ENCODE data around the gene JCAD.
"Not testable (repeated sequence)": the region's sequence is repeated elsewhere in the genome, so short reads cannot be mapped to it uniquely, and the experiment has no call there.

The JCAD gene

DNA sequence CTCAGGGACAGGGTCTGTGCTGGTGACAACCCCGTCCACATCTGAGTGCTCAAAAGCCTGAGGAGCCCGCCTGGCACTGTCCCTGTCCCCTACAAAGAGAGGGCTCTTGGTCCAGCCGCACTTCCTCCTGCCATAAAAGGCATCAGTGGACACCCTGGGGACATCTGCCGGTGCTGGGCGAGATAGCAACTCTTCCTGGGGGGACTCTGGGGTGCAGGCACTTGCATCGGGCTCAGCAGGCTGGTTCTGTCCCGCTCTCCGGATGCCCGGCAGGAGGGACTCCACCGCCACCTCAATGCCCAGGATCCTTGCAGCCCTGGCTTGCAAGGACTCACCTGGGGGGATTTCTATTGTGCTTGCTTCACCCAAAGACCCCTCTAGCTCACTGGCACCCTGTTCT lies 32.8 kb downstream of the JCAD start:
- Histone ChIP-seq H3K4me3 (ENCODE audit: low read length) (no peak overlapping the region), H3K36me3 (ENCODE audit: control insufficient read depth, insufficient read depth, low read length) (no peaks in the 10 kb centered on the region)

DNA sequence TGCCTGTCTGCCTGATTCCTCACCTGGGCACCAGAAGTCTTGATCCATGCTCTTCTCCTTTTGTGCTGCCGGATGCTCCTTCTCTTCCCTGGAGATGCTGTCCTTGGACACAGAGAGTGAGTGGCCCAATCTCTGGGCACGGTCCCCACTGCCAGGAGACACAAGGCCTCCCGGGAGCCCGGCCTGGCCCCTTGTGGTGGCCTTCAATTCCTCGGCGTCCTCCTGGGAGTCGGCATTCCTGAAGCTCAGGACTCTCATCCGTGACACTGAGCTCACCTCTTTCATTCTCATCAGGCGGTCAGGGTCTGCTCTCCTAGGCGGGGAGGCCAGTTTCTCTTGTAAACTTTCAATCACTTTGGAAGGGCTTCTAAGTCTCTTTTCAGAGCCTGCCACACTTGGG lies 33.3 kb downstream of the JCAD start:
- Histone ChIP-seq H3K27me3 (ENCODE audit: control insufficient read depth, insufficient read depth, low read length) (no peaks in the 10 kb centered on the region), H3K9ac (ENCODE audit: low read length) (no peak overlapping the region), H3K27ac (ENCODE audit: low read depth, low read length) (no peak overlapping the region), H3K4me3 (ENCODE audit: low read length) (no peak overlapping the region), H3K4me1 (ENCODE audit: control insufficient read depth, insufficient read depth, low read length) (peaks cover 36% of the 10 kb centered on the region), H3K36me3 (ENCODE audit: control insufficient read depth, insufficient read depth, low read length) (no peaks in the 10 kb centered on the region)

More for the DNA sequence above, 32.8 kb downstream of the JCAD start:
- no peaks in the 10 kb centered on the region for H3K27me3 ChIP-seq (ENCODE audit: control insufficient read depth, insufficient read depth, low read length)
- peaks cover 36% of the 10 kb centered on the region for H3K4me1 ChIP-seq (ENCODE audit: control insufficient read depth, insufficient read depth, low read length)
- H3K9ac ChIP-seq (ENCODE audit: low read length): no peak overlapping the region
- H3K27ac ChIP-seq (ENCODE audit: low read depth, low read length): peak overlapping the region; percentile 85

DNA sequence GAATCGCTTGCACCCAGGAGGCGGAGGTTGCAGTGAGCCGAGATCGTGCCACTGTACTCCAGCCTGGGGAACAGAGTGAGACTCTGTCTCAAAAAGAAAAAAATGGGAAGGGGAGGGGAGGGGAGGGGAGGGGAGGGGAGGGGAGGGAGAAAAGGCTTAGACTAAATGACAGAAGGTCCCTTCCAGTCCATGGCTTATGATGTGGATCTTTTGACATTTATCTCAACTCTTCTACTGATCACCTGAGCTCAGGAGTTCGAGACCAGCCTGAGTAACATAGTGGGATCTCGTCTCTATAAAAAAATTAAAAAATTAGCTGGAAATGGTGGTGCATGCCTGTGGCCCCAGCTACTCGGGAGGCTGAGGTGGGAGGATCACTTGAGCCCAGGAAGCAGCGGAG lies 34.0 kb downstream of the JCAD start:
- H3K4me3 ChIP-seq (ENCODE audit: low read length); H3K36me3 ChIP-seq (ENCODE audit: control insufficient read depth, insufficient read depth, low read length); H3K27ac ChIP-seq (ENCODE audit: low read depth, low read length); H3K9ac ChIP-seq (ENCODE audit: low read length); H3K27me3 ChIP-seq (ENCODE audit: control insufficient read depth, insufficient read depth, low read length): not testable (repeated sequence)
- peaks cover 33% of the 10 kb centered on the region for H3K4me1 ChIP-seq (ENCODE audit: control insufficient read depth, insufficient read depth, low read length)

DNA sequence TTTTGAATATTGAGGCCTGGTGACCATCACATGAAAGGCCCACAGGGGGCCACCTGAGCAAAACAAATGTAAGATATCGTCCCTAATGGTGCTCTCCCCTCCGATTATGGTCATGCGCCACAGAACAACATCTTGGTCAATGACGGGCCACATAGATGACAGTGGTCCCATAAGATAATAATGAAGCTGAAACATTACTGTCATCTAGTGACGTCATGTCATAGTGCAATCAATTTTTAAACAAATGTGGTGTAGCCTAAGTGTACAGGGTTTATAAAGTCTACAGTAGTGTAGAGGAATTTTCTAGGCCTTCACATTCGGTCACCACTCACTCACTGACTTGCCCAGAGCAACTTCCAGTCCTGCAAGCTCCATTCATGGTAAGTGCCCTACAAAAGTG lies 36.8 kb downstream of the JCAD start:
- H3K27me3 ChIP-seq (ENCODE audit: control insufficient read depth, insufficient read depth, low read length): no peaks in the 10 kb centered on the region
- H3K4me1 ChIP-seq (ENCODE audit: control insufficient read depth, insufficient read depth, low read length): peaks cover 6% of the 10 kb centered on the region
- no peak overlapping the region for H3K9ac ChIP-seq (ENCODE audit: low read length)
- no peak overlapping the region for H3K4me3 ChIP-seq (ENCODE audit: low read length)
- H3K36me3 ChIP-seq (ENCODE audit: control insufficient read depth, insufficient read depth, low read length): no peaks in the 10 kb centered on the region
- H3K27ac ChIP-seq (ENCODE audit: low read depth, low read length): no peak overlapping the region

DNA sequence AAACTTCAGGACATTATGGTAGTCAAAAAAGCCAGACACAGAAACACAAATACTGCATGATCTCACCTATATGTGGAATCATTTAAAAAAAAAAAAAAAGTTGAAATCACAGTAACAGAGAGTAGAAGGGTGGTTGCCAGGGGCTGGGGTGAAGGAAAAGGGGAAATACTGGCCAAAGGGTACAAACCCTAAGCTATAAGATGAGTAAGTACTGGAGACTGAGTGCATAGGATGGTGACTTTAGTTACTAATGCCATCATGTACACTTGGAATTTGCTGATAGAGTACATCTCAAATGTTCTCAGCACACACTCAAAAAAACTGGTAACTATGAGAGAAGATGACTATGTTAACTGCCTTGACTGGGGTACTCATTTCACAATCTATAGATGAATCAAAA lies 39.9 kb downstream of the JCAD start:
- no peak overlapping the region for H3K4me3 ChIP-seq (ENCODE audit: low read length)
- no peaks in the 10 kb centered on the region for H3K36me3 ChIP-seq (ENCODE audit: control insufficient read depth, insufficient read depth, low read length)
- H3K27me3 ChIP-seq (ENCODE audit: control insufficient read depth, insufficient read depth, low read length): no peaks in the 10 kb centered on the region
- no peaks in the 10 kb centered on the region for H3K4me1 ChIP-seq (ENCODE audit: control insufficient read depth, insufficient read depth, low read length)
- no peak overlapping the region for H3K27ac ChIP-seq (ENCODE audit: low read depth, low read length)
- no peak overlapping the region for H3K9ac ChIP-seq (ENCODE audit: low read length)

DNA sequence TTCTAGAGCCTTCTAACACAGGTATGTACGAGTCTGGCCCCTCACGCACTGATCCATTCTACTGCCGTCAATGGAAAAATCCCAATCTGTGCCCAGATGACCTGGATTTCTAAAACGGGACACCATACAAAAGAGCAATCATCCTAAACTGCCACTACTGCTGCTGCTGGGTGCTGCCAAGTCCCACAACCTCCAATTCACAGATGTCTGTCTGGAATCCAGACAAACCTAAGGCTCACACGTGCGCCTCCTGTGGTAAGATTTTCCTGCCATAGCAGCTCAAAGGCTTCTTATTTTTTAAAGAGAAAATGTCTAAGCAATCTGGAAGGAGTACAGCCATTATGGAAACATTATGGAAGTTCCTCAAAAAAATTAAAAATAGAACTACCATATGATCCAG lies 40.9 kb downstream of the JCAD start:
- Histone ChIP-seq H3K4me1 (ENCODE audit: control insufficient read depth, insufficient read depth, low read length) (peaks cover 6% of the 10 kb centered on the region), H3K9ac (ENCODE audit: low read length) (no peak overlapping the region), H3K27ac (ENCODE audit: low read depth, low read length) (no peak overlapping the region), H3K36me3 (ENCODE audit: control insufficient read depth, insufficient read depth, low read length) (no peaks in the 10 kb centered on the region), H3K27me3 (ENCODE audit: control insufficient read depth, insufficient read depth, low read length) (no peaks in the 10 kb centered on the region), H3K4me3 (ENCODE audit: low read length) (no peak overlapping the region)

DNA sequence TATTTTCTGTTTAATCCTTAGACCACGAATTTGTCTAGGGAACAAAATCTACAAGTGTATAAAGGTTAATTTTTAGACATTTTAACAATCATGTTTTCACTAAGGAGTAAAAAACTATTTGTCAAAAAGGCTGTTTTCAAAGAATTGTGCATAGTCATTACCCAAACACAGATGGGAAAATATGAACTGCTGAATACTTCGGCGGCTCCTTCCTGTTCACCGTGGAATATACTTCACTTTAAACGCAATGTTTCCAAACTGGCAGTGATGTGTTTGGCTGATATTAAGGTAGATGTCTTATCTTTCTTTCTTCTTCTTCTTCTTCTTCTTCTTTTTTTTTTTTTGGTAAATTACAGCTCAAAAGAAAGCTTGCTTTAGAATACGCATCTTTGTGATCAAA lies 41.4 kb downstream of the JCAD start:
- no peak overlapping the region for H3K4me3 ChIP-seq (ENCODE audit: low read length)
- peaks cover 8% of the 10 kb centered on the region for H3K4me1 ChIP-seq (ENCODE audit: control insufficient read depth, insufficient read depth, low read length)
- no peaks in the 10 kb centered on the region for H3K36me3 ChIP-seq (ENCODE audit: control insufficient read depth, insufficient read depth, low read length)
- H3K27ac ChIP-seq (ENCODE audit: low read depth, low read length): no peak overlapping the region
- no peaks in the 10 kb centered on the region for H3K27me3 ChIP-seq (ENCODE audit: control insufficient read depth, insufficient read depth, low read length)
- H3K9ac ChIP-seq (ENCODE audit: low read length): no peak overlapping the region

DNA sequence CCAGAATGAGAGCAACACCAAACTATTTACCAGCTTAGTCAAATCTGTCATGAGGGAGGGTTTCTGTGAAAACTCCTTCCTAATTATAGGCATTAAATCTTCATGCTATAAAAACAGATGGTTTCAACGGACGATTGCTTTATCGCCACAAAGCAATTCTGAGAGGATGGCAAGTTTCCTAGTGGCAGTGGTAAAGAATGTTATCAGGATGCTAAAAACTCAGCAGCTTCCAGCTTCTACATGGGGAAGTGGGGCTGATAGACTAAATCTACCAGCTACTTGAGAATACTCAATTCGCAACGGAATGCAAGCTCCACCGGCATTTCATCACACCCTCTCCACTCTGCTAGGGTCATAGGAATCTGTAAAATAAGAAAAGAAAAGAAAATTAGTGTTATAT lies 41.8 kb downstream of the JCAD start:
- Histone ChIP-seq H3K36me3 (ENCODE audit: control insufficient read depth, insufficient read depth, low read length) (no peaks in the 10 kb centered on the region), H3K27me3 (ENCODE audit: control insufficient read depth, insufficient read depth, low read length) (no peaks in the 10 kb centered on the region), H3K27ac (ENCODE audit: low read depth, low read length) (no peak overlapping the region), H3K4me3 (ENCODE audit: low read length) (no peak overlapping the region), H3K4me1 (ENCODE audit: control insufficient read depth, insufficient read depth, low read length) (peaks cover 11% of the 10 kb centered on the region), H3K9ac (ENCODE audit: low read length) (no peak overlapping the region)

DNA sequence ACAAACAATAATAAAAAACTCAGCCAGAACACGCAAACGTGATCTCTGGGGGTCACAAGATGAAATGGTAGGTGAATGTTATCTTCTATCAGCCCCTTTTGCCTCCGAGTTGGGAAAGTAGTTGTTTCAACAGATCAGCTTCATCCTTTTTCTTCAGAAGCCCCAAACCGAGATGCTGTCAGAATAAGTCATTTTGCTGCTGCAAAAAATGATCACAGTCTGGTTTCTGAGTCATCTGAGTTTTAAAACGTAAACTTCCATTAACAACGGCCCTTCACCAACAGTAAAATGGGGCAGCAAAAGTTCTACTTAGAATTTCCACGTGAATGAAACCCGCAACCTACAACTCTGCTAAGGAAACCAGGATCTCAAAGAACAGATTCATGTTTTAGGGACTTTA lies 44.9 kb downstream of the JCAD start:
- Histone ChIP-seq H3K9ac (ENCODE audit: low read length) (no peak overlapping the region), H3K4me3 (ENCODE audit: low read length) (no peak overlapping the region), H3K27ac (ENCODE audit: low read depth, low read length) (no peak overlapping the region), H3K4me1 (ENCODE audit: control insufficient read depth, insufficient read depth, low read length) (peaks cover 21% of the 10 kb centered on the region), H3K36me3 (ENCODE audit: control insufficient read depth, insufficient read depth, low read length) (no peaks in the 10 kb centered on the region), H3K27me3 (ENCODE audit: control insufficient read depth, insufficient read depth, low read length) (no peaks in the 10 kb centered on the region)

DNA sequence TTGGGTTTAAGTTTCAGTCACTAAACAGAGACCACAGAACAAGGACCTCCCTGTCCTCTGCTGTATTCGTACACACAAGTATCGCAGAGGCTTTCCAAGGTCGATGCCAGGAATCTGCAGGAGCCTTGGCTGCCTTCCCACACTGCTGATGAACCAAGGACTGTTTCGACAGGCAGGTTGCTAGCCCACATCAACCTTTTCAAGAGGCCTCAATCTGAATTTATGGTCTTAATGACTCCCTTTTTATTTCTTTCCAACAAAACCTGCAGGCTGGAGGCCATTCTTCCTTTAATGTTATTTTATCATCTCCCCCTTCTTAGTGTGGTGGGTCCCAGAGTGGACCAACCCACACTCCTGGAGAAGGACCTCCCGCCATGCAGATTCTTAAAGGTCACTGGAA lies 45.6 kb downstream of the JCAD start:
- H3K27me3 ChIP-seq (ENCODE audit: control insufficient read depth, insufficient read depth, low read length): no peaks in the 10 kb centered on the region
- H3K4me3 ChIP-seq (ENCODE audit: low read length): no peak overlapping the region
- H3K27ac ChIP-seq (ENCODE audit: low read depth, low read length): peak overlapping the region; percentile 40
- H3K4me1 ChIP-seq (ENCODE audit: control insufficient read depth, insufficient read depth, low read length): peaks cover 21% of the 10 kb centered on the region
- H3K9ac ChIP-seq (ENCODE audit: low read length): no peak overlapping the region
- H3K36me3 ChIP-seq (ENCODE audit: control insufficient read depth, insufficient read depth, low read length): no peaks in the 10 kb centered on the region

DNA sequence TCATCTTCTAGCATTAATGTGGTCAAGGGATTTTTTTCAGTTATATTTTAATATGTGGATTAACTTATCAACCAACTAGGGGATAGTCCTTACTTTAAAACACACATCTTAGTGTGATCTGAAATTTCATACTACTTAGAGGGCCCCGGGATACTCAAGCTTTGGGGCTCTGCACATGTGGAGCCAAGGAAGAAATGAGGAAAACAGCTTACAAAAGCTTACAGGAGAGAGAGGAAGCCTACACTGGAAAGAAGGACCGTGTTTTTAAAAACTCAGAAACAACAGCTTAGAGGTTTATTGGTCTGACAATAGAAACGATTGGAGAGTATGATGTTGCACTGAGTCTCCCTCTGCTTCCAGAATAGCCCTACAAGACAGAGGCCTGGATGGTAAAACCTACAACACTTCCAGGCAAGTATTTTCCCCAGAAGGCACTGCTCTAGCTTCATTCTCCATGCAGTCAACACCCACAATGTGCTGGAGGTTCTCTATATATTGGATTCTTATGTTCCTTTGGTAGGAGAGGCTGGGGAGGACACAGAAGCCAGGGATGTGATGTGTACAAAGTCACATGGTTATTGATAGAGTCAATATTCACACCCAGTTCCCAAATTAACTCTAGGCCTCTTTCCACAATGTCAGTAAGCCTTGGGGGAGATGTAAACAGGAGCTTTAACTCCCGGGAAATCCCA lies 47.3 kb downstream of the JCAD start:
- no peak overlapping the region for H3K4me3 ChIP-seq (ENCODE audit: low read length)
- no peaks in the 10 kb centered on the region for H3K36me3 ChIP-seq (ENCODE audit: control insufficient read depth, insufficient read depth, low read length)
- H3K4me1 ChIP-seq (ENCODE audit: control insufficient read depth, insufficient read depth, low read length): peaks cover 21% of the 10 kb centered on the region
- no peaks in the 10 kb centered on the region for H3K27me3 ChIP-seq (ENCODE audit: control insufficient read depth, insufficient read depth, low read length)
- no peak overlapping the region for H3K27ac ChIP-seq (ENCODE audit: low read depth, low read length)
- no peak overlapping the region for H3K9ac ChIP-seq (ENCODE audit: low read length)

DNA sequence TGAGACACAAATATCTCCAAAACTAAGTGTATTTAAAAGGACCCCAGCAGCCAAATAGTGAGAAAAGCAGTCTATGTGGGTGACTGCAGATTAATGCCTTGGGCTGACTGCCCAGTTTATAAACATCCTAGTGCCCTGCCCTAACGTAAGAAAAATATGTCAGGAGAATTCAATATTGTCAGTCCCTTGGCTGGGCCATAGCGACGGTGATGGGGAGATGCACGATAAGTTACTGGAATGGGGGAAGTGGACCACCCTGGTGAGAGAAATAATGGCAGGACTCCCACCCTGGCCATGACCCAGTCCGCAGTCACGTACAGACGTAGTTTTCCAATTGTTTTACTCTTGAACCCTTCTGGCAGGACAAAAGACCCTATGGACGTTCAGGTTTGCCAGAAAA lies 48.0 kb downstream of the JCAD start:
- H3K36me3 ChIP-seq (ENCODE audit: control insufficient read depth, insufficient read depth, low read length): no peaks in the 10 kb centered on the region
- no peaks in the 10 kb centered on the region for H3K27me3 ChIP-seq (ENCODE audit: control insufficient read depth, insufficient read depth, low read length)
- no peak overlapping the region for H3K4me3 ChIP-seq (ENCODE audit: low read length)
- no peak overlapping the region for H3K27ac ChIP-seq (ENCODE audit: low read depth, low read length)
- H3K9ac ChIP-seq (ENCODE audit: low read length): no peak overlapping the region
- H3K4me1 ChIP-seq (ENCODE audit: control insufficient read depth, insufficient read depth, low read length): peaks cover 21% of the 10 kb centered on the region

DNA sequence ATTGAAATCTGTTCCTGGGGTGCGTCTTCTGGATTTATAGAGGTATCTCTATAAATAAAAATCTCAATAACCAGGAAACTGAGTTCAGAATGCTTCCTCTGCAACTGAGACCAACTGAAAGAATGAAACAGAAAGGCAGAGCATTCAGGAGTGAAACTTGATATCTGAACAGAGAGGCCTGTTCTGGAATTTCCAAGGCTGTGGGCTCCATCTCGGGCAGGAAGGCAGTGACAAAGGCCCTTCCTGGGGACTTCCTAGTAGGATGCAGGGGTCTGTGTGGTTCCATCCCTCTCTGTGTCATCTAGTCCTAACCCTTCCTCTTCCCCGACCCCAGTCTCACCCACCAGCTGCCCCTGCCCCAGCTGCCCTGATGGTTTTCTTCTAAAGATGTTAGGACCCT lies 52.0 kb downstream of the JCAD start:
- no peaks in the 10 kb centered on the region for H3K36me3 ChIP-seq (ENCODE audit: control insufficient read depth, insufficient read depth, low read length)
- peaks cover 10% of the 10 kb centered on the region for H3K4me1 ChIP-seq (ENCODE audit: control insufficient read depth, insufficient read depth, low read length)
- no peak overlapping the region for H3K27ac ChIP-seq (ENCODE audit: low read depth, low read length)
- no peak overlapping the region for H3K4me3 ChIP-seq (ENCODE audit: low read length)
- no peak overlapping the region for H3K9ac ChIP-seq (ENCODE audit: low read length)
- no peaks in the 10 kb centered on the region for H3K27me3 ChIP-seq (ENCODE audit: control insufficient read depth, insufficient read depth, low read length)
